Inflammatory macrophage (primary cell): Measurements from ENCODE around the gene EPO.
A peak's percentile ranks its signal among the peaks of the same experiment; 100 is the strongest.
"Not testable (repeated sequence)": the region's sequence is repeated elsewhere in the genome, so short reads cannot be mapped to it uniquely, and the experiment has no call there.

Experiments
- DNase-seq, 2 donors: peaks; one replicate each; pipeline ENCODE4 v3.0.0-alpha.2; 2020 to 2022

EPO gene

GRCh38 chr7:100705753-100706671, 14.3 kb upstream of the EPO start, which contains the start of gene POP7:
TSS of gene POP7 (plus strand) at chr7:100706121. CDS start at chr7:100706831, 710 bp downstream.
- DNase-seq, result peak; percentile 98 to 99

GRCh38 chr7:100706672-100707311, 13.5 kb upstream of the EPO start:
- no peak for DNase-seq

DNA sequence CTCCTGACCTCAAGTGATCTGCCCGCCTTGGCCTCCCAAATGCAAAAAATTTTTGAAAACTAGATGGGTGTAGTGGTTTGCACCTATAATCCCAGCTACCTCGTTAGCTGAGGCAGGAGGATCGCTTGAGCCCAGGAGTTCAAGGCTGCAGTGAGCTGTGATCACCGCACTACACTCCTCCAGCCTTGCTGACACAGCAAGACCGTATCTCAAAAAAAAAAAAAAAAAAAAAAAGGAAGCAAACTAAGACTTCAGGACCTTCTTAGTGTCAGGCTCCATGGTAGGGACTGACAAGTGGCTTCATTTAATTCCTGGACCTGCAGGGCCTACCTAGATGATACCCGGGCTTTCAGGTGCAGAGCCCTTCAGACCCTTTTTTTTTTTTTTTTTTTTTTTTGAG, 11.9 kb upstream of the EPO start:
- DNase-seq, result no peak

GRCh38 chr7:100710452-100710851, 9.8 kb upstream of the EPO start:
- no peak for DNase-seq

GRCh38 chr7:100711369-100711768, 8.9 kb upstream of the EPO start:
- no peak for DNase-seq

DNA sequence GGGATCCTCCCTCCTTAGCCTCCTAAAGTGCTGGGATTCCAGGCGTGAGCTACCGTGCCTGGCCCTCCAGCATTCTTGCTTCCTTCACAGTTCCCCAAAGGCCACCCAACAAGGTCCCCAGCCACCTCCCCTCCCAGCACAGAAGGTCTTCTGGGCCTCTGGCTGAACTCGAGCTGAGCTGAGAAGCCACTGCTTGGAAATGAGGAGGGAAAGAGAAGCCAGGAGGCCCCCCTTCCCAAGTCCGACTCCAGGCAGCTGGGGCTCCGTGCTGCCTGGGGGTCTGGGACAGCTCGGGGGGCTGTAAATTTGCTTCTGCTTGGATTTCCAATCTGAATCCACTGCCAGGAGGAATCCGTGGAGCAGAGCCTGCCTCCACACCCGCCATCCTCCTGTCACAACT, 5.5 kb upstream of the EPO start:
- no peak for DNase-seq

GRCh38 chr7:100717073-100717472, 3.2 kb upstream of the EPO start:
- DNase-seq, result not testable (repeated sequence)

GRCh38 chr7:100719523-100720278, 567 bp upstream of the EPO start:
- no peak for DNase-seq

GRCh38 chr7:100720671-100721504, 620 bp downstream of the EPO start:
- DNase-seq, result no peak

DNA sequence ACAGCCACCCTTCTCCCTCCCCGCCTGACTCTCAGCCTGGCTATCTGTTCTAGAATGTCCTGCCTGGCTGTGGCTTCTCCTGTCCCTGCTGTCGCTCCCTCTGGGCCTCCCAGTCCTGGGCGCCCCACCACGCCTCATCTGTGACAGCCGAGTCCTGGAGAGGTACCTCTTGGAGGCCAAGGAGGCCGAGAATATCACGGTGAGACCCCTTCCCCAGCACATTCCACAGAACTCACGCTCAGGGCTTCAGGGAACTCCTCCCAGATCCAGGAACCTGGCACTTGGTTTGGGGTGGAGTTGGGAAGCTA, 1.2 kb downstream of the EPO start:
- no peak for DNase-seq

DNA sequence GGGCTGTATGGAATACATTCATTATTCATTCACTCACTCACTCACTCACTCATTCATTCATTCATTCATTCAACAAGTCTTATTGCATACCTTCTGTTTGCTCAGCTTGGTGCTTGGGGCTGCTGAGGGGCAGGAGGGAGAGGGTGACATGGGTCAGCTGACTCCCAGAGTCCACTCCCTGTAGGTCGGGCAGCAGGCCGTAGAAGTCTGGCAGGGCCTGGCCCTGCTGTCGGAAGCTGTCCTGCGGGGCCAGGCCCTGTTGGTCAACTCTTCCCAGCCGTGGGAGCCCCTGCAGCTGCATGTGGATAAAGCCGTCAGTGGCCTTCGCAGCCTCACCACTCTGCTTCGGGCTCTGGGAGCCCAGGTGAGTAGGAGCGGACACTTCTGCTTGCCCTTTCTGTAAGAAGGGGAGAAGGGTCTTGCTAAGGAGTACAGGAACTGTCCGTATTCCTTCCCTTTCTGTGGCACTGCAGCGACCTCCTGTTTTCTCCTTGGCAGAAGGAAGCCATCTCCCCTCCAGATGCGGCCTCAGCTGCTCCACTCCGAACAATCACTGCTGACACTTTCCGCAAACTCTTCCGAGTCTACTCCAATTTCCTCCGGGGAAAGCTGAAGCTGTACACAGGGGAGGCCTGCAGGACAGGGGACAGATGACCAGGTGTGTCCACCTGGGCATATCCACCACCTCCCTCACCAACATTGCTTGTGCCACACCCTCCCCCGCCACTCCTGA, 2.4 kb downstream of the EPO start:
- no peak for DNase-seq

GRCh38 chr7:100723732-100724275, 3.5 kb downstream of the EPO start:
- no peak for DNase-seq

DNA sequence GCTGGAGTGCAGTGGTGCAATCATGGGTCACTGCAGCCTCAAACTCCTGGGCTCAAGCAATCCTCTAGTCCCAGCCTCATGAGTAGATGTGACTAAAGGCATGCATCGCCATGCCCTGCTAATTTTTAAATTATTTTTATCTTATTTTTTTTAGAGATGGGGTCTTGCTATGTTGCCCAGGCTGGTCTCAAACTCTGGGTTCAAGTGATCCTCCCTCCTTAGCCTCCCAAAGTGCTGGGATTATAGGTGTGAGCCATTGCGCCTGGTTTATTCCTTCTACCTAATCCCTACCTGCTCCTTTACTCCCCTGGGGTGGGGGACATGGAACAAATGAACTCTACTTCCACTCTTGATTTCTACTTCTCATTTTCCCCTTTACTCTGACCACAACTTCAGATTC, 4.1 kb downstream of the EPO start:
- DNase-seq, result not testable (repeated sequence)

GRCh38 chr7:100726996-100727761, 6.9 kb downstream of the EPO start:
- no peak for DNase-seq

- no peak for DNase-seq
Measured at GRCh38 chr7:100728196-100728595, 7.9 kb downstream of the EPO start.

- DNase-seq, result no peak
Measured at GRCh38 chr7:100730136-100730800, 10.0 kb downstream of the EPO start.

DNA sequence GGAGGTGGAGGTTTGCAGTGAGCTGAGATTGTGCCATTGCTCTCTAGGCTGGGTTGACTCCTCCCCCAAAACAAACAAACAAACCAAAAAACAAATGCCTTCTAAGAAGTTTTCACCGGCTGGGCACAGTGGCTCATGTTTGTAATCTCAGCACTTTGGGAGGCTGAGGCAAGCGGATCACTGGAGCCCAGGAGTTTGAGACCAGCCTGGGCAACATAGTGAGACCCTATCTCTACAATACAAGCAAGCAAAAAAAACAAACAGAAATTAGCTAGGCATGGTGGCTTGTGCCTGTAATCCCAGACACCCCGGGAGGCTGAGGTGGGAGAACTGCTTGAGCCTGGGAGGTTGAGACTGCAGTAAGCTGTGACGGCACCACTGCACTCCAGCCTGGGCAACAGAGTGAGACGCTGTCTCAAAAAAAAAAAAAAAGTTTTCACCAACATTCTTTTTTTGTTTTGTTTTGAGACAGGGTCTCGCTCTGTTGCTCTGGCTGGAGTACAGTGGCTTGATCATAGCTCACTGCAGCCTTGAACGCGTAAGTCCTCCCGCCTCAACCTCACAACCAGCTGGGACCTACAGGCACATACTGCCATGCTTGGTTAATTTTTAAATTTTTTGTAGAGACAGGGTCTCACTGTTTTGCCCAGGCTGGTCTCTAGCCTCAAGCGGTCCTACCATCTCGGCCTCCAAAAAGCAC, 11.8 kb downstream of the EPO start:
- DNase-seq, result no peak

- DNase-seq, result no peak
Measured at GRCh38 chr7:100735730-100736129, 15.5 kb downstream of the EPO start.

DNA sequence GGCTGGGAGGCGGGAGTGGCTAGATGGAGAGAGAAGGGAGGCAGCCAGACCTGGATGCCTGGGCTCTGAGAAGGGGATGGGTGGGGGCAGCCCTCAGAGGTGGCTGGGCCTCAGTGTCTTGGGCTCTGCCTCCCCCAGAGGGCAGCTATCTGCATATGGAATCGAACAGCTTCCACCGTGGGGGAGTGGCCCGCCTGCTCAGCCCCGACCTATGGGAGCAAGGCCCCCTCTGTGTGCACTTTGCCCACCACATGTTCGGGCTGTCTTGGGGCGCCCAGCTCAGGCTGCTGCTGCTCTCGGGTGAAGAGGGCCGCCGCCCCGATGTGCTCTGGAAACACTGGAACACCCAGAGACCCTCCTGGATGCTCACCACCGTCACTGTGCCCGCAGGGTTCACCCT, 16.4 kb downstream of the EPO start:
- DNase-seq, result no peak
